Dendritic cell treated with granulocyte-macrophage colony-stimulating factor and Interleukin-4, amounts not matched to agents 40 ng/mL and 50 ng/mL, for 4 days (primary cell): Measurements from ENCODE around the gene DPPA2.

ENCODE experiments used
- H3K27ac Mint-ChIP-seq: one replicate; pipeline ENCODE4 v1.8.0; 2022; ENCODE audit warnings: mild to moderate bottlenecking, mixed read lengths
- H3K27me3 Mint-ChIP-seq: one replicate; pipeline ENCODE4 v1.8.0; 2022; ENCODE audit warnings: mild to moderate bottlenecking, mixed read lengths
- H3K36me3 Mint-ChIP-seq: one replicate; pipeline ENCODE4 v1.8.0; 2022; ENCODE audit warnings: low read depth, mixed read lengths
- H3K4me1 Mint-ChIP-seq: one replicate; pipeline ENCODE4 v1.8.0; 2022; ENCODE audit warnings: low read depth, mixed read lengths
- H3K4me3 Mint-ChIP-seq: one replicate; pipeline ENCODE4 v1.8.0; 2022; ENCODE audit warnings: mild to moderate bottlenecking, moderate library complexity, mixed read lengths
- H3K9me3 Mint-ChIP-seq: one replicate; pipeline ENCODE4 v1.8.0; 2022; ENCODE audit warnings: mixed read lengths
- intact Hi-C: fragments of 100-400 bp; cut with micrococcal nuclease; formaldehyde crosslinking; loops from one replicate; pipeline ENCODE4 v1.15.0; 2022

The DPPA2 gene

DNA sequence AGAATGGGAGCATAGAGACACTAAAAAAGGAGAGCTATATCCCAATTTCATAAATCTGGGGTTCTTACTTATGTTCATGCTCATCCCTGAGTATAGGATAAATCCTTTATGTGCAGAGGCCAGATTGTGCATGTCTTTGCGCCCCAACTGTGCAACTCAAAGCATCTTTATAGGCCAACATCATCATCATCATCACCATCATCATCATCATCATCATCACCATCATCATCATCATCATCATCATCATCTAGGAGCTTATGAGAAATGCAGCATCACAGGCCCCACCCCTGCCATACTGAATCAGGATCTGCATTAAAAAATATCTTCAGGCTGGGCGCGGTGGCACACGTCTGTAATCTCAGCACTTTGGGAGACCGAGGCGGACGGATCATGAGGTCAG lies 45.5 kb downstream of the DPPA2 start:
- intact Hi-C loops, result no loop called here
- H3K27me3 Mint-ChIP-seq, result no peaks in the 10 kb centered on the region
- H3K4me3 Mint-ChIP-seq, result no peak overlapping the region
- no peak overlapping the region for H3K27ac Mint-ChIP-seq
- no peaks in the 10 kb centered on the region for H3K9me3 Mint-ChIP-seq
- H3K4me1 Mint-ChIP-seq, result no peaks in the 10 kb centered on the region
- no peaks in the 10 kb centered on the region for H3K36me3 Mint-ChIP-seq

DNA sequence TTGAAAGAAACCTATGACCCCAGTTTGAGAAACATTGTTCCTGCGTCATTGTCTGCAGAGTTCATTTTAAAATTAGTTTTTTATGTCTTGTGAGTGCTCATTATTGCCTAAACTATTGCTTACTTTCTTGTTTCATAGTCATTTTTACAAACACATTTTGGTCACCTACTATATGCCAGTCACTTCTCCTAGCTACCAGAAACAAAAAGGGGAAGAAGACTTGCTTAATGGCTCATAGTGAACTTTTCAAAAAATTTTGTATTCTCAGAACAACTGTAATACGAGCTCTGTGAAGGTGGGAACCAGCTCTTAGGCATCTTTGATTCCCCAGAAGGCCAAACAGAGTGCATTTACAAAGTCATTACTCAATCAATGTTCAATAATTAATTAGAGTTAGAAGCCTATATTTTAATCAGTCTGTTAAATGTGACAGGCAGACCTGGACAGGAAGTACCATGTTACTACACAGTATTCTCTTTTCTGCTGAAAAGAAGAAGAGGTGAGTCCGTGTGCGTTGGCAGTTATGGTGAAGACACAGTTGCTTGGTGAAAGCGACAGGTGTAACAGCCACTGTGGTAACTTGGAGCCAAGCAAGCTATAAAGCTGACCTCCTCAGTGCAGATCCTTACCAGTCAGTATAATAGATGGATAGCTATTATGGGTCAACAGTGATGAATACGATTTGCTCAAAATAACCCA lies 46.6 kb downstream of the DPPA2 start:
- no peaks in the 10 kb centered on the region for H3K4me1 Mint-ChIP-seq
- H3K4me3 Mint-ChIP-seq, result no peak overlapping the region
- no peaks in the 10 kb centered on the region for H3K27me3 Mint-ChIP-seq
- no peak overlapping the region for H3K27ac Mint-ChIP-seq
- intact Hi-C loops, result no loop called here
- no peaks in the 10 kb centered on the region for H3K9me3 Mint-ChIP-seq
- H3K36me3 Mint-ChIP-seq, result no peaks in the 10 kb centered on the region

DNA sequence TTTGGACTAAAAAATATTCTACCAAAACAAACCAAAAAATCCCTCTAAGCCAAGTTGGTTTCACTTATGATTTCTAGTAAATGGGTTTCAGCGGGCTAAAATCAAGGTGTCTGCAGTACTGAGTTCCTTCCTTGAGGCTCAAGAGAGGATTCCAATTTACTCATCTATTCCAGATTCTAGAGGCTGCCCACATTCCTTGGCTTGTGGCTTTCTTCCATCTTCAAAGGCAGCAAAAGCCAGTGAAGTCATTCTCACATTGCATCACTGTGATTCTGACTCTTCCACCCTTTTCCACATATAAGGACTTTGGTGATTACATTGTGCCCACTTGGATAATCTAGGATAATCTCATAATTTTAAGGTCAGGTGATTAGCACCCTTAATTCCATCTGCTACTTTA lies 48.1 kb downstream of the DPPA2 start:
- Mint-ChIP-seq H3K36me3 (no peaks in the 10 kb centered on the region), H3K4me3 (no peak overlapping the region), H3K27me3 (no peaks in the 10 kb centered on the region), H3K9me3 (no peaks in the 10 kb centered on the region), H3K4me1 (no peaks in the 10 kb centered on the region), H3K27ac (no peak overlapping the region)
- intact Hi-C loops, result no loop called here

- H3K27me3 Mint-ChIP-seq, result no peaks in the 10 kb centered on the region
- H3K4me3 Mint-ChIP-seq, result no peak overlapping the region
- no peaks in the 10 kb centered on the region for H3K9me3 Mint-ChIP-seq
- H3K36me3 Mint-ChIP-seq, result no peaks in the 10 kb centered on the region
- intact Hi-C loops, result no loop called here
- no peak overlapping the region for H3K27ac Mint-ChIP-seq
- no peaks in the 10 kb centered on the region for H3K4me1 Mint-ChIP-seq
These were observed 51.0 kb downstream of the DPPA2 start for GRCh38 chr3:109265295-109265694.

- no peak overlapping the region for H3K27ac Mint-ChIP-seq
- H3K4me3 Mint-ChIP-seq, result no peak overlapping the region
- H3K36me3 Mint-ChIP-seq, result no peaks in the 10 kb centered on the region
- H3K27me3 Mint-ChIP-seq, result no peaks in the 10 kb centered on the region
- H3K4me1 Mint-ChIP-seq, result no peaks in the 10 kb centered on the region
- intact Hi-C loops, result no loop called here
- H3K9me3 Mint-ChIP-seq, result peaks cover 16% of the 10 kb centered on the region
These were observed 59.0 kb downstream of the DPPA2 start for GRCh38 chr3:109257269-109257668.

- Mint-ChIP-seq H3K4me3 (no peak overlapping the region), H3K36me3 (no peaks in the 10 kb centered on the region), H3K27ac (no peak overlapping the region), H3K4me1 (no peaks in the 10 kb centered on the region), H3K27me3 (no peaks in the 10 kb centered on the region), H3K9me3 (peaks cover 16% of the 10 kb centered on the region)
- intact Hi-C loops, result no loop called here
These were observed 61.5 kb downstream of the DPPA2 start for GRCh38 chr3:109254770-109255169.

DNA sequence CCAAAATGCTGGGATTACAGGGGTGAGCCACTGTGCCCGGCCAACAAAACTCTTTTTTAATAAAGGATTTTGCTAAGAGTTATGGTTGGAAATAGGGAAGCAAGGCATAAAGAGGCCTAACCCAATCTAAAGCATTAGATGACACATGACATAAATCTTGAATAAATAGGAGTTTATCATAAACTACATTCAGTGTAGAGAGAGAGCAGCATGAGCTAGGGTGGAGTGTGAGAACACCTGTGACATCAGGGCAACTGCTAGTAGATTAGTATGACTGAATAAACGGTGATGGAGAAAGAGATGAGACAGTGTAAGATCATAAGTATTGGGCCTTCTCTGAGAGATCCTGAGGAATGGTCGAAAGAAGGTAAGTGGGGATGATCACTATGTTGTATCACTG lies 63.7 kb downstream of the DPPA2 start:
- no peaks in the 10 kb centered on the region for H3K36me3 Mint-ChIP-seq
- H3K4me1 Mint-ChIP-seq, result no peaks in the 10 kb centered on the region
- H3K4me3 Mint-ChIP-seq, result no peak overlapping the region
- H3K27ac Mint-ChIP-seq, result no peak overlapping the region
- H3K27me3 Mint-ChIP-seq, result no peaks in the 10 kb centered on the region
- H3K9me3 Mint-ChIP-seq, result peaks cover 16% of the 10 kb centered on the region
- intact Hi-C loops, result no loop called here
